Fibroblast of lung (primary cell): Measurements from ENCODE around the gene FBLN2. TPM values are rescaled to one million over a fixed set of nuclear protein-coding genes. Genes with fewer than 3 reads are reported as not detected.

ENCODE experiments used
- DNase-seq, 2 donors: peaks; one replicate each; pipeline versions ENCODE4 v3.0.0 to v3.0.0-alpha.2; 2010; ENCODE audit warnings: low read depth in 2 of 2
- H2AFZ ChIP-seq: 2 replicates; pipeline ENCODE4 v1.5.1; 2012; ENCODE audit warnings: low read length, control low read depth, inconsistent platforms
- H3K27ac ChIP-seq: 2 replicates; pipeline ENCODE4 v1.5.1; 2011; ENCODE audit warnings: low read length, control low read depth; ENCODE audit not compliant: insufficient read depth
- H3K27me3 ChIP-seq: 2 replicates; pipeline ENCODE4 v1.5.1; 2011; ENCODE audit warnings: mild to moderate bottlenecking, low read length; ENCODE audit not compliant: control insufficient read depth, insufficient read depth
- H3K36me3 ChIP-seq: 2 replicates; pipeline ENCODE4 v1.5.1; 2011; ENCODE audit warnings: low read length; ENCODE audit not compliant: control insufficient read depth, insufficient read depth
- H3K4me1 ChIP-seq: 2 replicates; pipeline ENCODE4 v1.5.1; 2011; ENCODE audit warnings: low read length; ENCODE audit not compliant: control insufficient read depth, insufficient read depth; ENCODE audit errors: extremely low read depth
- H3K4me2 ChIP-seq: 2 replicates; pipeline ENCODE4 v1.5.1; 2011; ENCODE audit warnings: low read length, control low read depth; ENCODE audit not compliant: insufficient read depth; ENCODE audit errors: extremely low read depth
- H3K4me3 ChIP-seq, 4 experiments: fragments of 200-600 bp in 1 of 4; sonication (generic) in 1 of 4; replicated peaks in 1 of 4; 2 replicates each; pipeline ENCODE4 v1.5.1; 2011 to 2016; ENCODE audit warnings: low read length in 4 of 4, low read depth in 3 of 4, mild to moderate bottlenecking in 3 of 4, control low read depth in 2 of 4, inconsistent platforms in 1 of 4, mixed read lengths in 1 of 4; ENCODE audit not compliant: insufficient read depth in 1 of 4; ENCODE audit errors: control extremely low read depth in 1 of 4
- H3K79me2 ChIP-seq: 2 replicates; pipeline ENCODE4 v1.5.1; 2012; ENCODE audit warnings: mild to moderate bottlenecking, low read length, inconsistent platforms; ENCODE audit not compliant: control insufficient read depth, insufficient read depth
- H3K9ac ChIP-seq: 2 replicates; pipeline ENCODE4 v1.5.1; 2011; ENCODE audit warnings: mild to moderate bottlenecking, low read length, control low read depth; ENCODE audit not compliant: insufficient read depth
- H3K9me3 ChIP-seq: 2 replicates; pipeline ENCODE4 v1.5.1; 2012; ENCODE audit warnings: low read depth, low read length; ENCODE audit not compliant: control insufficient read depth, insufficient read depth
- H4K20me1 ChIP-seq: 2 replicates; pipeline ENCODE4 v1.5.1; 2011; ENCODE audit warnings: low read length; ENCODE audit not compliant: control insufficient read depth, insufficient read depth; ENCODE audit errors: extremely low read depth
- CTCF ChIP-seq, 2 donors: IDR thresholded peaks in 1 of 2; conservative IDR thresholded peaks in 1 of 2; 1 replicate in 1 of 2; 2 replicates in 1 of 2; pipeline ENCODE4 v1.5.1; 2011 to 2012; ENCODE audit warnings: low read length in 2 of 2, control low read depth in 1 of 2, inconsistent platforms in 1 of 2, low read depth in 1 of 2, mild to moderate bottlenecking in 1 of 2
- EZH2 ChIP-seq: IDR thresholded peaks from 2 replicates; pipeline ENCODE4 v1.5.1; 2012; ENCODE audit warnings: low read length, control low read depth, mild to moderate bottlenecking; ENCODE audit errors: missing control alignments
- polyA plus RNA-seq, 2 donors: library from polyadenylated mRNA; depleted of rRNA in 1 of 2; stranded (reverse) in 1 of 2; unstranded in 1 of 2; fragments of >200 nt; gene quantifications; 2 replicates each; pipeline ENCODE4 v1.2.1, GENCODE V29; 2011 to 2012; ENCODE audit warnings: missing spikeins in 1 of 2
- total RNA-seq: library from RNA; depleted of rRNA; stranded (reverse); fragments of >200 nt; gene quantifications from 2 replicates; pipeline ENCODE4 v1.2.1, GENCODE V29; 2014

Gene FBLN2
- total and polyA plus RNA-seq, 2 donors (not counting 1 experiment from before 2014, with no cell fraction given): 25.4 to 138 TPM

GRCh38 chr3:13634615-13635014 is 85.7 kb downstream of the FBLN2 start:
- Histone ChIP-seq H3K27ac (no peak overlapping the region), H3K4me1 (no peaks in the 10 kb centered on the region), H2AFZ (no peak overlapping the region), H3K4me2 (no peak overlapping the region), H3K9ac (no peak overlapping the region), H3K27me3 (no peaks in the 10 kb centered on the region), H3K4me3 (no peak overlapping the region), H3K9me3 (no peaks in the 10 kb centered on the region), H4K20me1 (no peaks in the 10 kb centered on the region), H3K36me3 (no peaks in the 10 kb centered on the region), H3K79me2 (no peaks in the 10 kb centered on the region)
- no peak for DNase-seq
- TF ChIP-seq CTCF (conservative IDR thresholded peaks at IDR 0.05 in 1 of 2, IDR thresholded peaks at IDR 0.05 in 1 of 2; ENCODE audit: low read depth in 1 of 2, low read length in 2 of 2) (no peak), EZH2 (no peak)

DNA sequence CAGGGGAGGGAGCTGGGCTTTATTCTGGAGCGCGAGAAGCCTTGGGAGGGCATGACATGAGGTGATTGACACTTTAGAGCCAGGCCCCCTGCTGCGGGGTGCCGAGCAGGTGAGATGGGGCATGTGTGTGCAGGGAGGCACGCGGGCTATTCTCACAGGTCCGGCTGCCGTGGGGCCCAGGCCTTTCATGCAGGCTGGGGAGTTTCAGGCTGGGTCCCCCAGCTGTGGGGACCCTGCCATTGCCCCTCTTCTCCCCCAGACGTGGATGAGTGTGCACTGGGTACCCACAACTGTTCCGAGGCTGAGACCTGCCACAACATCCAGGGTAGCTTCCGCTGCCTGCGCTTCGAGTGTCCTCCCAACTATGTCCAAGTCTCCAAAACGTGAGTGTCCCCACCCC is 87.3 kb downstream of the FBLN2 start:
- H3K27me3 ChIP-seq: no peaks in the 10 kb centered on the region
- no peak overlapping the region for H3K27ac ChIP-seq
- TF ChIP-seq CTCF (conservative IDR thresholded peaks at IDR 0.05 in 1 of 2, IDR thresholded peaks at IDR 0.05 in 1 of 2; ENCODE audit: low read depth in 1 of 2, low read length in 2 of 2) (no peak), EZH2 (no peak)
- H3K79me2 ChIP-seq: no peaks in the 10 kb centered on the region
- no peaks in the 10 kb centered on the region for H3K9me3 ChIP-seq
- no peaks in the 10 kb centered on the region for H3K4me1 ChIP-seq
- H3K9ac ChIP-seq: no peak overlapping the region
- no peaks in the 10 kb centered on the region for H3K36me3 ChIP-seq
- DNase-seq: no peak
- no peak overlapping the region for H3K4me3 ChIP-seq
- H2AFZ ChIP-seq: no peak overlapping the region
- H4K20me1 ChIP-seq: no peaks in the 10 kb centered on the region
- no peak overlapping the region for H3K4me2 ChIP-seq

- H3K4me3 ChIP-seq: no peak overlapping the region
- no peaks in the 10 kb centered on the region for H3K9me3 ChIP-seq
- H3K4me2 ChIP-seq: no peak overlapping the region
- no peaks in the 10 kb centered on the region for H3K4me1 ChIP-seq
- no peak overlapping the region for H2AFZ ChIP-seq
- H4K20me1 ChIP-seq: no peaks in the 10 kb centered on the region
- no peaks in the 10 kb centered on the region for H3K36me3 ChIP-seq
- H3K27ac ChIP-seq: no peak overlapping the region
- TF ChIP-seq CTCF (conservative IDR thresholded peaks at IDR 0.05 in 1 of 2, IDR thresholded peaks at IDR 0.05 in 1 of 2; ENCODE audit: low read depth in 1 of 2, low read length in 2 of 2): no peak
- TF ChIP-seq EZH2: no peak
- no peaks in the 10 kb centered on the region for H3K79me2 ChIP-seq
- H3K9ac ChIP-seq: no peak overlapping the region
- no peak for DNase-seq
- H3K27me3 ChIP-seq: no peaks in the 10 kb centered on the region
Observed at GRCh38 chr3:13636874-13637273, 87.9 kb downstream of the FBLN2 start.
